HepG2 (cell line): ENCODE results near the gene GDNF. TPM values are rescaled to one million over a fixed set of nuclear protein-coding genes. Genes with fewer than 3 reads are reported as not detected.

Experiments used
- ATAC-seq: fragments of 200-7000 bp; cut with Tn5 transposase; 3 replicates; pipeline ENCODE4 v1.9.1; 2020; ENCODE audit warnings: mild to moderate bottlenecking, moderate library complexity
- BruUV-seq: library from RNA; stranded (reverse); fragments of 400-500 nt; replicated peaks from 2 replicates; lab custom pipeline; 2021; lab: Mats Ljungman, UMichigan
- CTCF ChIA-PET: fragments of 300-600 bp; formaldehyde crosslinking; extraction: SDS; loops from one replicate; lab custom pipeline; 2021; ENCODE audit warnings: low total read pairs, inconsistent platforms, low intra/inter-chr PET ratio; lab: Yijun Ruan, JAX
- POLR2A ChIA-PET: fragments of 350-600 bp; sonication (Branson Sonifier 250); formaldehyde crosslinking; loops from one replicate; lab custom pipeline; 2020; ENCODE audit warnings: antibody characterized with exemption, inconsistent platforms; lab: Yijun Ruan, JAX
- DNase-seq: peaks from one replicate; pipeline ENCODE4 v3.0.0-alpha.2; 2015; ENCODE audit warnings: low spot score
- FAIRE-seq: peaks from 3 replicates; lab custom pipeline; 2011; peaks lifted over from hg19 to GRCh38; lab: Jason Lieb, UNC
- H2AFZ ChIP-seq: one replicate; pipeline ENCODE4 v1.6.1; 2011; ENCODE audit warnings: low read length, inconsistent platforms
- H3K27ac ChIP-seq: fragments of 300-600 bp; 3 replicates; pipeline ENCODE4 v1.8.0; 2011; ENCODE audit warnings: mixed run types, mild to moderate bottlenecking, mixed read lengths, low read length, inconsistent platforms; ENCODE audit not compliant: insufficient read depth; ENCODE audit errors: extremely low read length
- H3K27me3 ChIP-seq, 2 experiments: fragments of 200-600 bp in 1 of 2; 2 replicates in 1 of 2; 3 replicates in 1 of 2; pipeline versions ENCODE4 v1.6.0 to v1.8.0; 2011; ENCODE audit warnings: low read length in 2 of 2, mild to moderate bottlenecking in 2 of 2, moderate library complexity in 2 of 2, inconsistent platforms in 1 of 2; ENCODE audit not compliant: insufficient read depth in 2 of 2, control insufficient read depth in 1 of 2
- H3K36me3 ChIP-seq, 2 experiments: fragments of 200-600 bp in 1 of 2; replicated peaks in 1 of 2; 2 replicates in 1 of 2; 3 replicates in 1 of 2; pipeline versions ENCODE4 v1.5.1 to v1.8.0; 2011; ENCODE audit warnings: low read length in 2 of 2, inconsistent platforms in 1 of 2; ENCODE audit not compliant: insufficient read depth in 2 of 2, control insufficient read depth in 1 of 2
- H3K4me1 ChIP-seq: 2 replicates; pipeline ENCODE4 v1.5.1; 2012; ENCODE audit warnings: low read length, inconsistent platforms; ENCODE audit not compliant: insufficient read depth
- H3K4me2 ChIP-seq: 2 replicates; pipeline ENCODE4 v1.6.0; 2011; ENCODE audit warnings: low read depth, low read length, inconsistent platforms
- H3K4me3 ChIP-seq, 3 experiments: fragments of 200-600 bp in 1 of 3; sonication (generic), shearing (Covaris generic) in 1 of 3; replicated peaks in 1 of 3; 2 replicates each; pipeline ENCODE4 v1.5.1; 2011 to 2016; ENCODE audit warnings: low read length in 3 of 3, inconsistent platforms in 2 of 3, low read depth in 2 of 3, mild to moderate bottlenecking in 2 of 3, control low read depth in 1 of 3, mixed read lengths in 1 of 3; ENCODE audit not compliant: insufficient read depth in 1 of 3
- H3K79me2 ChIP-seq: one replicate; pipeline ENCODE4 v1.6.1; 2011; ENCODE audit warnings: low read length, inconsistent platforms; ENCODE audit not compliant: insufficient read depth
- H3K9ac ChIP-seq: 2 replicates; pipeline ENCODE4 v1.6.0; 2011; ENCODE audit warnings: mild to moderate bottlenecking, low read depth, low read length, inconsistent platforms; ENCODE audit not compliant: insufficient read depth
- H3K9me3 ChIP-seq: 2 replicates; pipeline ENCODE4 v1.5.1; 2012; ENCODE audit warnings: mild to moderate bottlenecking, low read length
- H4K20me1 ChIP-seq: 2 replicates; pipeline ENCODE4 v1.6.0; 2011; ENCODE audit warnings: inconsistent platforms, mild to moderate bottlenecking, low read length, moderate library complexity; ENCODE audit not compliant: insufficient read depth
- ATRX ChIP-seq: sonication (generic); formaldehyde crosslinking; IDR thresholded peaks from 2 replicates; pipeline ENCODE4 v1.4.0; 2020; ENCODE audit warnings: missing genetic modification reagents, borderline replicate concordance
- RAD21 ChIP-seq: fragments of 450-650 bp; formaldehyde crosslinking; IDR thresholded peaks from 2 replicates; pipeline ENCODE4 v1.5.0; 2020; ENCODE audit warnings: mild to moderate bottlenecking
- RNF2 ChIP-seq: fragments of 450-650 bp; conservative IDR thresholded peaks from 2 replicates; pipeline ENCODE4 v1.6.1; 2016; ENCODE audit warnings: low read depth
- ZNF407 ChIP-seq: sonication (generic); formaldehyde crosslinking; IDR thresholded peaks from one replicate; pipeline ENCODE4 v1.5.1; 2020; ENCODE audit warnings: mild to moderate bottlenecking, missing genetic modification reagents; ENCODE audit errors: not compliant biosample characterization
- ZNF441 ChIP-seq: sonication (generic); formaldehyde crosslinking; IDR thresholded peaks from 2 replicates; pipeline ENCODE4 v1.7.0; 2021; ENCODE audit warnings: missing genetic modification reagents, borderline replicate concordance
- ZNF446 ChIP-seq: sonication (generic); formaldehyde crosslinking; IDR thresholded peaks from 2 replicates; pipeline ENCODE4 v1.5.0; 2020; ENCODE audit warnings: mild to moderate bottlenecking, missing genetic modification reagents
- ZNF512 ChIP-seq: sonication (generic); formaldehyde crosslinking; IDR thresholded peaks from 2 replicates; pipeline ENCODE4 v1.4.0; 2020; ENCODE audit warnings: mild to moderate bottlenecking, missing genetic modification reagents
- ZSCAN22 ChIP-seq: sonication (generic); formaldehyde crosslinking; IDR thresholded peaks from 2 replicates; pipeline ENCODE4 v1.4.0; 2020; ENCODE audit warnings: mild to moderate bottlenecking, missing genetic modification reagents
- WGBS: methylation state at CpG from one replicate; pipeline ENCODE4 v1.1.6; 2017; ENCODE audit warnings: low lambda C conversion rate; 5-methylcytosine and 5-hydroxymethylcytosine counted together
- in situ Hi-C: cut with HindIII; loops from 2 replicates; pipeline ENCODE4 v1.10.0; 2017; ENCODE audit warnings: low pct_unique_long_range_greater_than_20kb; ENCODE audit not compliant: extremely low pct_ligation_motif_present
- intact Hi-C: fragments of 100-400 bp; cut with micrococcal nuclease; formaldehyde crosslinking; loops from one replicate; pipeline ENCODE4 v1.10.0; 2022; ENCODE audit not compliant: unreplicated experiment
- polyA plus RNA-seq, 8 experiments: library from polyadenylated mRNA; depleted of rRNA in 3 of 8; stranded (reverse) in 7 of 8; unstranded in 1 of 8; fragments of >200 nt; fragmentation: Illumina TruSeq in 4 of 8; extraction: Trizol in 4 of 8; gene quantifications; 2 replicates each; pipeline versions ENCODE4 v1.2.1 to v1.2.3, GENCODE V29; 2011 to 2016; ENCODE audit warnings: low read depth in 4 of 8, missing spikeins in 1 of 8, mixed read lengths in 1 of 8; ENCODE audit not compliant: insufficient read depth in 1 of 8
- total RNA-seq, 5 experiments: library from RNA; depleted of rRNA; stranded (reverse); fragments of >200 nt; fragmentation: Illumina TruSeq; extraction: Trizol; gene quantifications; 2 replicates each; pipeline ENCODE4 v1.2.3, GENCODE V29; 2016; ENCODE audit warnings: low read depth in 1 of 5
- TF ChIP-seq, protein P1 (sequence below): sonication (generic); formaldehyde crosslinking; IDR thresholded peaks from 2 replicates; pipeline ENCODE4 v1.4.0; 2020; ENCODE audit warnings: mild to moderate bottlenecking, missing genetic modification reagents, borderline replicate concordance

The GDNF gene
- total and polyA plus RNA-seq, 2 of the 13 experiments (the other 11 are each of a cell fraction or from before 2014, with no cell fraction given): 0.24 to 0.46 TPM

DNA sequence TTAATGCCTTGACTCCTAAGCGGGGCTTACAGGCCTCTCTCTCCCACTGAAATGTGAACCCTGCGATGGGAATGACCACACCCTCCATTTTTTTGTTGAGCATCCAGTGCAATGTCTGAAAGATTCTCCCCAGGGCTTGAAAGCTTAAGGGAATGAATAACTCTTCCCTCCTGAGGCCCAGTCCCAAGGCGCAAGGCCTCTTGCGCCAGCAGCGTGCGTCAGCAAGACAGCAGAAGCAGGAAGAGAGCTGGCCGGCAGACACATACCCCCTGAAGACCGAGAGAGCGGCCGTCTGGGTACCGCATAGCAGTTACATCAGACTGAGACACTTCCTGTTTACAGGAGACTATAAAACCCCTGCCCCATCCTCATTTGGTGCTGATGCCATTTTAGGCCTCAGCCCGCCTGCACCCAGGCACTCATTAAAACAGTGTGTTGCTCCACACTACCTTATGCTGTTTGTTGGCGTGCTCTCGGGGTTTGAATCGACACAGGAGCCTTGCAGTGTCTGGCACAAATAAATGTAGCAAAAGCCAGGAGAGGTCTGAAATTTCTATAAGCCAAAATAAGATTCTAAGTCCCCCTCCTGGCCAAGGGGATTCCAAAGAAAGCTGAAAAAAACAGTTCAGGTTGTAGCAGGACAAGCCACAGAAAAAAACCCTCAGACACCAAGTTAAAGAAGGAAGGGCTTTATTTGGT lies 62.3 kb downstream of the GDNF start:
- no peak overlapping the region for H3K4me3 ChIP-seq
- ChIA-PET CTCF (no interaction called here), POLR2A (no interaction called here)
- H2AFZ ChIP-seq: no peak overlapping the region
- in situ Hi-C loops: no loop called here
- peaks cover 21% of the 10 kb centered on the region for H3K9me3 ChIP-seq
- no peaks in the 10 kb centered on the region for H3K36me3 ChIP-seq
- H3K79me2 ChIP-seq: no peaks in the 10 kb centered on the region
- no peak for ATAC-seq
- BruUV-seq: no TSS peak
- H3K4me2 ChIP-seq: no peak overlapping the region
- no peaks in the 10 kb centered on the region for H3K4me1 ChIP-seq
- no peak overlapping the region for H3K9ac ChIP-seq
- H3K27me3 ChIP-seq: no peaks in the 10 kb centered on the region
- WGBS: 44% methylated on average over 6 of the region's 15 CpGs
- FAIRE-seq: no peak
- intact Hi-C loops: no loop called here
- H4K20me1 ChIP-seq: no peaks in the 10 kb centered on the region
- no peak overlapping the region for H3K27ac ChIP-seq
- DNase-seq: no peak
- TF ChIP-seq RNF2: no peak
- TF ChIP-seq, protein P1, sequence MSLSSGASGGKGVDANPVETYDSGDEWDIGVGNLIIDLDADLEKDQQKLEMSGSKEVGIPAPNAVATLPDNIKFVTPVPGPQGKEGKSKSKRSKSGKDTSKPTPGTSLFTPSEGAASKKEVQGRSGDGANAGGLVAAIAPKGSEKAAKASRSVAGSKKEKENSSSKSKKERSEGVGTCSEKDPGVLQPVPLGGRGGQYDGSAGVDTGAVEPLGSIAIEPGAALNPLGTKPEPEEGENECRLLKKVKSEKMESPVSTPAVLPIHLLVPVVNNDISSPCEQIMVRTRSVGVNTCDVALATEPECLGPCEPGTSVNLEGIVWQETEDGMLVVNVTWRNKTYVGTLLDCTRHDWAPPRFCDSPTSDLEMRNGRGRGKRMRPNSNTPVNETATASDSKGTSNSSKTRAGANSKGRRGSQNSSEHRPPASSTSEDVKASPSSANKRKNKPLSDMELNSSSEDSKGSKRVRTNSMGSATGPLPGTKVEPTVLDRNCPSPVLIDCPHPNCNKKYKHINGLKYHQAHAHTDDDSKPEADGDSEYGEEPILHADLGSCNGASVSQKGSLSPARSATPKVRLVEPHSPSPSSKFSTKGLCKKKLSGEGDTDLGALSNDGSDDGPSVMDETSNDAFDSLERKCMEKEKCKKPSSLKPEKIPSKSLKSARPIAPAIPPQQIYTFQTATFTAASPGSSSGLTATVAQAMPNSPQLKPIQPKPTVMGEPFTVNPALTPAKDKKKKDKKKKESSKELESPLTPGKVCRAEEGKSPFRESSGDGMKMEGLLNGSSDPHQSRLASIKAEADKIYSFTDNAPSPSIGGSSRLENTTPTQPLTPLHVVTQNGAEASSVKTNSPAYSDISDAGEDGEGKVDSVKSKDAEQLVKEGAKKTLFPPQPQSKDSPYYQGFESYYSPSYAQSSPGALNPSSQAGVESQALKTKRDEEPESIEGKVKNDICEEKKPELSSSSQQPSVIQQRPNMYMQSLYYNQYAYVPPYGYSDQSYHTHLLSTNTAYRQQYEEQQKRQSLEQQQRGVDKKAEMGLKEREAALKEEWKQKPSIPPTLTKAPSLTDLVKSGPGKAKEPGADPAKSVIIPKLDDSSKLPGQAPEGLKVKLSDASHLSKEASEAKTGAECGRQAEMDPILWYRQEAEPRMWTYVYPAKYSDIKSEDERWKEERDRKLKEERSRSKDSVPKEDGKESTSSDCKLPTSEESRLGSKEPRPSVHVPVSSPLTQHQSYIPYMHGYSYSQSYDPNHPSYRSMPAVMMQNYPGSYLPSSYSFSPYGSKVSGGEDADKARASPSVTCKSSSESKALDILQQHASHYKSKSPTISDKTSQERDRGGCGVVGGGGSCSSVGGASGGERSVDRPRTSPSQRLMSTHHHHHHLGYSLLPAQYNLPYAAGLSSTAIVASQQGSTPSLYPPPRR (CRISPR knock-in tag): no peak
- no peak for TF ChIP-seq ZSCAN22 (CRISPR knock-in tag)
- TF ChIP-seq ZNF441: no peak
- no peak for TF ChIP-seq ZNF446 (CRISPR knock-in tag)
- no peak for TF ChIP-seq ZNF512 (CRISPR knock-in tag)
- no peak for TF ChIP-seq ATRX (CRISPR knock-in tag)
- no peak for TF ChIP-seq RAD21
- no peak for TF ChIP-seq ZNF407 (CRISPR knock-in tag)
